GM12878 (cell line): ENCODE measurements around the gene KCNA2. TPM values are rescaled to one million over a fixed set of nuclear protein-coding genes. Genes with fewer than 3 reads are reported as not detected.

ENCODE experiments used
- IKZF2 ChIP-seq, 2 experiments: fragments of 450-650 bp; IDR thresholded peaks; 2 replicates each; pipeline ENCODE4 v1.6.1; 2017; ENCODE audit warnings: mild to moderate bottlenecking in 2 of 2, moderate library complexity in 2 of 2
- NR2C1 ChIP-seq: fragments of 450-650 bp; IDR thresholded peaks from 2 replicates; pipeline ENCODE4 v1.6.1; 2017; ENCODE audit warnings: antibody characterized with exemption, mild to moderate bottlenecking, moderate library complexity
- RAD21 ChIP-seq: IDR thresholded peaks from 2 replicates; pipeline ENCODE4 v1.6.1; 2011; ENCODE audit warnings: mild to moderate bottlenecking, low read depth, low read length, moderate library complexity; ENCODE audit not compliant: insufficient read depth
- RB1 ChIP-seq: fragments of 450-650 bp; formaldehyde crosslinking; IDR thresholded peaks from 2 replicates; pipeline ENCODE4 v1.6.1; 2017; ENCODE audit warnings: mild to moderate bottlenecking, borderline replicate concordance
- SIN3A ChIP-seq: IDR thresholded peaks from 2 replicates; pipeline ENCODE4 v1.6.1; 2012; ENCODE audit warnings: low read depth, low read length, improper control_type of control experiment
- SREBF1 ChIP-seq: IDR thresholded peaks from 2 replicates; pipeline ENCODE4 v1.6.1; 2012; ENCODE audit warnings: mild to moderate bottlenecking, low read length
- SREBF2 ChIP-seq: IDR thresholded peaks from 2 replicates; pipeline ENCODE4 v1.6.1; 2012; ENCODE audit warnings: mild to moderate bottlenecking, low read length
- polyA plus RNA-seq, 11 experiments: library from polyadenylated mRNA; depleted of rRNA in 4 of 11; unstranded in 6 of 11; stranded (reverse) in 5 of 11; fragments of >200 nt; fragmentation: Nextera tagmentation in 4 of 11; fragmentation: Illumina TruSeq in 1 of 11; extraction: Ambion mirVana in 4 of 11; extraction: Trizol in 1 of 11; gene quantifications; 1 replicate in 1 of 11; 2 replicates in 10 of 11; pipeline versions ENCODE4 v1.2.1 to v1.2.3, GENCODE V29; 2011 to 2016; ENCODE audit warnings: inconsistent platforms in 2 of 11, missing spikeins in 2 of 11, low read depth in 1 of 11
- total RNA-seq, 4 experiments: library from RNA; depleted of rRNA in 3 of 4; stranded (reverse); fragments of >200 nt in 3 of 4; fragmentation: Illumina TruSeq in 1 of 4; extraction: Trizol in 1 of 4; gene quantifications; 2 replicates each; pipeline versions ENCODE4 v1.2.1 to v1.2.3, GENCODE V29; 2013 to 2021
- TF ChIP-seq, protein P1 (sequence below): fragments of 450-650 bp; conservative IDR thresholded peaks from 2 replicates; pipeline ENCODE4 v1.6.1; 2017; ENCODE audit warnings: mild to moderate bottlenecking, moderate library complexity
- TF ChIP-seq, protein P2 (sequence below): fragments of 450-650 bp; formaldehyde crosslinking; IDR thresholded peaks from 2 replicates; pipeline ENCODE4 v1.4.0; 2022; ENCODE audit warnings: mild to moderate bottlenecking, moderate library complexity
- TF ChIP-seq, protein P3 (sequence below): IDR thresholded peaks from 2 replicates; pipeline ENCODE4 v1.6.1; 2012; ENCODE audit warnings: low read depth, low read length, improper control_type of control experiment
- TF ChIP-seq, protein P4 (sequence below): IDR thresholded peaks from 2 replicates; pipeline ENCODE4 v1.6.1; 2011; ENCODE audit warnings: borderline replicate concordance, low read depth, mild to moderate bottlenecking, moderate library complexity, mixed read lengths, low read length; ENCODE audit not compliant: insufficient read depth; ENCODE audit errors: extremely low read length

KCNA2 gene
- total and polyA plus RNA-seq, 10 of the 15 experiments (the other 5 are each of a cell fraction or from before 2014, with no cell fraction given), result 0.02 to 0.56 (median 0.10) TPM; not detected in 2

DNA sequence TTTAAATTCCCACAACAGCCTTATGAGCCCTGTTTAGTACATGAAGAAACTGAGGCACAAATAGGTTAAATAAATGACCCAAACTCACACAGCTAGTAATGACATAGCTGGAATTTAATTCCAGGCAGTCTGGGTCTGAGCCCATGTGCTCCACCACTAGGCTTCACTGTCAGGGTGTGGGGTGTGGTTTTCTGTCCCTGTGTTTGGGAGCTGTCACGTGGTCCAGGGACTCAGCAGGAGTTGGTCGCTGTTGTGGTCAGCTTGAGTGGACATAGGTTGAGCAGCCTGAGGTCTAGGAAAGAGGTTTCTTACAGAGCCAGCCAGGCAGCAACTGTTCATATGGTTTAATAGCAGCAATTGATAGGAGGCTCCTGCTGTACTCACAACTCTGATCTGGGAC, 59.1 kb downstream of the KCNA2 start (continued):
- TF ChIP-seq, protein P1, sequence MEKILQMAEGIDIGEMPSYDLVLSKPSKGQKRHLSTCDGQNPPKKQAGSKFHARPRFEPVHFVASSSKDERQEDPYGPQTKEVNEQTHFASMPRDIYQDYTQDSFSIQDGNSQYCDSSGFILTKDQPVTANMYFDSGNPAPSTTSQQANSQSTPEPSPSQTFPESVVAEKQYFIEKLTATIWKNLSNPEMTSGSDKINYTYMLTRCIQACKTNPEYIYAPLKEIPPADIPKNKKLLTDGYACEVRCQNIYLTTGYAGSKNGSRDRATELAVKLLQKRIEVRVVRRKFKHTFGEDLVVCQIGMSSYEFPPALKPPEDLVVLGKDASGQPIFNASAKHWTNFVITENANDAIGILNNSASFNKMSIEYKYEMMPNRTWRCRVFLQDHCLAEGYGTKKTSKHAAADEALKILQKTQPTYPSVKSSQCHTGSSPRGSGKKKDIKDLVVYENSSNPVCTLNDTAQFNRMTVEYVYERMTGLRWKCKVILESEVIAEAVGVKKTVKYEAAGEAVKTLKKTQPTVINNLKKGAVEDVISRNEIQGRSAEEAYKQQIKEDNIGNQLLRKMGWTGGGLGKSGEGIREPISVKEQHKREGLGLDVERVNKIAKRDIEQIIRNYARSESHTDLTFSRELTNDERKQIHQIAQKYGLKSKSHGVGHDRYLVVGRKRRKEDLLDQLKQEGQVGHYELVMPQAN, result no peak
- TF ChIP-seq RAD21 (no peak), NR2C1 (no peak), SIN3A (no peak), IKZF2 (IDR thresholded peaks at IDR 0.05) (no peak), SREBF2 (no peak), RB1 (no peak), SREBF1 (no peak)
- TF ChIP-seq, protein P2, sequence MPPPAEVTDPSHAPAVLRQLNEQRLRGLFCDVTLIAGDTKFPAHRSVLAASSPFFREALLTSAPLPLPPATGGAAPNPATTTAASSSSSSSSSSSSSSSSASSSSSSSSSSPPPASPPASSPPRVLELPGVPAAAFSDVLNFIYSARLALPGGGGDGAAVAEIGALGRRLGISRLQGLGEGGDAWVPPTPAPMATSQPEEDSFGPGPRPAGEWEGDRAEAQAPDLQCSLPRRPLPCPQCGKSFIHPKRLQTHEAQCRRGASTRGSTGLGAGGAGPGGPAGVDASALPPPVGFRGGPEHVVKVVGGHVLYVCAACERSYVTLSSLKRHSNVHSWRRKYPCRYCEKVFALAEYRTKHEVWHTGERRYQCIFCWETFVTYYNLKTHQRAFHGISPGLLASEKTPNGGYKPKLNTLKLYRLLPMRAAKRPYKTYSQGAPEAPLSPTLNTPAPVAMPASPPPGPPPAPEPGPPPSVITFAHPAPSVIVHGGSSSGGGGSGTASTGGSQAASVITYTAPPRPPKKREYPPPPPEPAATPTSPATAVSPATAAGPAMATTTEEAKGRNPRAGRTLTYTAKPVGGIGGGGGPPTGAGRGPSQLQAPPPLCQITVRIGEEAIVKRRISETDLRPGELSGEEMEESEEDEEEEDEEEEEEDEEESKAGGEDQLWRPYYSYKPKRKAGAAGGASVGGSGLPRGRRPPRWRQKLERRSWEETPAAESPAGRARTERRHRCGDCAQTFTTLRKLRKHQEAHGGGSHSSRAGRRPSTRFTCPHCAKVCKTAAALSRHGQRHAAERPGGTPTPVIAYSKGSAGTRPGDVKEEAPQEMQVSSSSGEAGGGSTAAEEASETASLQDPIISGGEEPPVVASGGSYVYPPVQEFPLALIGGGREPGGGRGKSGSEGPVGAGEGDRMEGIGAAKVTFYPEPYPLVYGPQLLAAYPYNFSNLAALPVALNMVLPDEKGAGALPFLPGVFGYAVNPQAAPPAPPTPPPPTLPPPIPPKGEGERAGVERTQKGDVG, result no peak
- TF ChIP-seq, protein P3, sequence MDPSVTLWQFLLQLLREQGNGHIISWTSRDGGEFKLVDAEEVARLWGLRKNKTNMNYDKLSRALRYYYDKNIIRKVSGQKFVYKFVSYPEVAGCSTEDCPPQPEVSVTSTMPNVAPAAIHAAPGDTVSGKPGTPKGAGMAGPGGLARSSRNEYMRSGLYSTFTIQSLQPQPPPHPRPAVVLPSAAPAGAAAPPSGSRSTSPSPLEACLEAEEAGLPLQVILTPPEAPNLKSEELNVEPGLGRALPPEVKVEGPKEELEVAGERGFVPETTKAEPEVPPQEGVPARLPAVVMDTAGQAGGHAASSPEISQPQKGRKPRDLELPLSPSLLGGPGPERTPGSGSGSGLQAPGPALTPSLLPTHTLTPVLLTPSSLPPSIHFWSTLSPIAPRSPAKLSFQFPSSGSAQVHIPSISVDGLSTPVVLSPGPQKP, result no peak
- TF ChIP-seq, protein P4, sequence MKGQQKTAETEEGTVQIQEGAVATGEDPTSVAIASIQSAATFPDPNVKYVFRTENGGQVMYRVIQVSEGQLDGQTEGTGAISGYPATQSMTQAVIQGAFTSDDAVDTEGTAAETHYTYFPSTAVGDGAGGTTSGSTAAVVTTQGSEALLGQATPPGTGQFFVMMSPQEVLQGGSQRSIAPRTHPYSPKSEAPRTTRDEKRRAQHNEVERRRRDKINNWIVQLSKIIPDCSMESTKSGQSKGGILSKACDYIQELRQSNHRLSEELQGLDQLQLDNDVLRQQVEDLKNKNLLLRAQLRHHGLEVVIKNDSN, result no peak
- TF ChIP-seq, all 136 proteins: peak for 0
